Small intestine (tissue), 7 donors: ENCODE results near the gene AKR7A2. TPM values are rescaled to one million over a fixed set of nuclear protein-coding genes. Genes with fewer than 3 reads are reported as not detected.

ENCODE experiments used
- DNase-seq, 2 donors: peaks; one replicate each; pipeline versions ENCODE4 v3.0.0 to v3.0.0-alpha.2; 2013
- FAIRE-seq: peaks from 2 replicates; lab custom pipeline; 2012; peaks lifted over from hg19 to GRCh38; lab: Jason Lieb, UNC
- H3K27ac ChIP-seq, 3 donors: one replicate each; pipeline ENCODE4 v1.5.1; 2013; ENCODE audit warnings: low read length in 2 of 3, mild to moderate bottlenecking in 2 of 3, control low read depth in 1 of 3, inconsistent platforms in 1 of 3, low read depth in 1 of 3, moderate library complexity in 1 of 3
- H3K27me3 ChIP-seq, 3 donors: one replicate each; pipeline ENCODE4 v1.6.1; 2013; ENCODE audit warnings: low read length in 3 of 3, inconsistent platforms in 1 of 3; ENCODE audit not compliant: control insufficient read depth in 3 of 3, insufficient read depth in 3 of 3
- H3K36me3 ChIP-seq, 3 donors: one replicate each; pipeline ENCODE4 v1.6.1; 2013; ENCODE audit warnings: low read length in 3 of 3, inconsistent platforms in 1 of 3, low read depth in 1 of 3, mild to moderate bottlenecking in 1 of 3, moderate library complexity in 1 of 3; ENCODE audit not compliant: control insufficient read depth in 3 of 3, insufficient read depth in 2 of 3
- H3K4me1 ChIP-seq, 3 donors: one replicate each; pipeline ENCODE4 v1.6.1; 2013; ENCODE audit warnings: low read length in 2 of 3, inconsistent platforms in 1 of 3, low read depth in 1 of 3, mild to moderate bottlenecking in 1 of 3, moderate library complexity in 1 of 3; ENCODE audit not compliant: control insufficient read depth in 3 of 3, insufficient read depth in 2 of 3
- H3K4me3 ChIP-seq, 3 donors: one replicate each; pipeline ENCODE4 v1.5.1; 2013; ENCODE audit warnings: low read length in 3 of 3, control low read depth in 1 of 3, inconsistent platforms in 1 of 3, low read depth in 1 of 3, mild to moderate bottlenecking in 1 of 3, moderate library complexity in 1 of 3
- H3K9me3 ChIP-seq, 2 donors: one replicate each; pipeline ENCODE4 v1.6.1; 2013; ENCODE audit warnings: low read depth in 1 of 2, low read length in 1 of 2; ENCODE audit not compliant: control insufficient read depth in 2 of 2, insufficient read depth in 1 of 2
- WGBS, 3 donors: extraction: QIAGEN DNeasy Blood & Tissue Kit; methylation state at CpG; one replicate each; pipeline ENCODE4 v1.1.7; 2013; 5-methylcytosine and 5-hydroxymethylcytosine counted together
- polyA plus RNA-seq, 4 donors: library from polyadenylated mRNA; stranded (reverse) in 3 of 4; unstranded in 1 of 4; fragments of 200-250 nt in 3 of 4; fragments of 120-200 nt in 1 of 4; gene quantifications; one replicate each; pipeline versions ENCODE4 v1.2.1 to v1.2.3, GENCODE V29; 2013
- donor health status: healthy with polysubstance abuse.
- donor health status: control.
- donor health status: control.
- donor health status: Bipolar disorder and iron deficiency.
- donor health status: healthy.

AKR7A2 gene
- polyA plus RNA-seq, 4 donors, result 73.2 to 153 (median 119) TPM

- 87 to 88% (median 87%) methylated on average over 30 to 33 of the region's 33 CpGs for WGBS, 3 donors
- FAIRE-seq, result no peak
- no peak for DNase-seq
Observed at GRCh38 chr1:19342894-19343616, 31.1 kb upstream of the AKR7A2 start.

GRCh38 chr1:19342062-19342750 is 30.3 kb upstream of the AKR7A2 start:
- no peaks in the 10 kb centered on the region for H3K9me3 ChIP-seq
- whole genome bisulfite sequencing, 3 donors, result 86 to 94% (median 93%) methylated on average over 27 of the region's 27 CpGs
- no peaks in the 10 kb centered on the region for H3K27me3 ChIP-seq
- H3K4me3 ChIP-seq, result no peak overlapping the region
- no peak overlapping the region for H3K27ac ChIP-seq
- DNase-seq, result no peak
- H3K36me3 ChIP-seq, result peaks cover 5 to 80% (median 13%) of the 10 kb centered on the region in 3 donors
- FAIRE-seq, result no peak
- peaks cover 0 to 5% (median 0%) of the 10 kb centered on the region in 3 donors for H3K4me1 ChIP-seq

More at GRCh38 chr1:19342894-19343616, 31.1 kb upstream of the AKR7A2 start:
- H3K27me3 ChIP-seq, result no peaks in the 10 kb centered on the region
- H3K27ac ChIP-seq, result no peak overlapping the region
- no peak overlapping the region for H3K4me3 ChIP-seq
- peaks cover 5 to 79% (median 13%) of the 10 kb centered on the region in 3 donors for H3K36me3 ChIP-seq
- no peaks in the 10 kb centered on the region for H3K9me3 ChIP-seq
- H3K4me1 ChIP-seq, result peaks cover 0 to 13% (median 0%) of the 10 kb centered on the region in 3 donors

- Histone ChIP-seq H3K27me3 (no peaks in the 10 kb centered on the region), H3K4me1 (peaks cover 0 to 3% (median 0%) of the 10 kb centered on the region in 3 donors), H3K4me3 (no peak overlapping the region), H3K27ac (no peak overlapping the region), H3K9me3 (no peaks in the 10 kb centered on the region), H3K36me3 (peaks cover 5 to 78% (median 13%) of the 10 kb centered on the region in 3 donors)
- peak; percentile 62 to 80 for DNase-seq
- no peak for FAIRE-seq
- WGBS, 3 donors, result 60 to 65% (median 65%) methylated on average over 24 to 25 of the region's 25 CpGs
Observed at GRCh38 chr1:19341201-19342061, 29.5 kb upstream of the AKR7A2 start.

- no peak for FAIRE-seq
- H3K9me3 ChIP-seq, result no peaks in the 10 kb centered on the region
- peaks cover 0 to 3% (median 0%) of the 10 kb centered on the region in 3 donors for H3K4me1 ChIP-seq
- H3K27me3 ChIP-seq, result no peaks in the 10 kb centered on the region
- H3K27ac ChIP-seq, result no peak overlapping the region
- H3K36me3 ChIP-seq, result peaks cover 5 to 78% (median 13%) of the 10 kb centered on the region in 3 donors
- H3K4me3 ChIP-seq, result no peak overlapping the region
- DNase-seq, result no peak
- WGBS, 3 donors, result 95 to 97% (median 96%) methylated on average over 14 of the region's 14 CpGs
Observed at GRCh38 chr1:19340387-19340937, 28.5 kb upstream of the AKR7A2 start.

GRCh38 chr1:19339214-19339861 is 27.4 kb upstream of the AKR7A2 start:
- 87 to 92% (median 92%) methylated on average over 19 of the region's 19 CpGs for WGBS, 3 donors
- H3K4me3 ChIP-seq, result no peak overlapping the region
- H3K9me3 ChIP-seq, result no peaks in the 10 kb centered on the region
- FAIRE-seq (no peak), DNase-seq (no peak)
- H3K4me1 ChIP-seq, result peaks cover 0 to 3% (median 0%) of the 10 kb centered on the region in 3 donors
- H3K27ac ChIP-seq, result no peak overlapping the region
- no peaks in the 10 kb centered on the region for H3K27me3 ChIP-seq
- peaks cover 5 to 69% (median 13%) of the 10 kb centered on the region in 3 donors for H3K36me3 ChIP-seq

- Histone ChIP-seq H3K36me3 (peaks cover 5 to 66% (median 13%) of the 10 kb centered on the region in 3 donors), H3K27me3 (no peaks in the 10 kb centered on the region), H3K27ac (peak overlapping the region in 1 of 3 donors; percentile 30), H3K4me1 (peaks cover 0 to 3% (median 0%) of the 10 kb centered on the region in 3 donors), H3K4me3 (peak overlapping the region in 1 of 3 donors; percentile 21), H3K9me3 (no peaks in the 10 kb centered on the region)
- DNase-seq (peak; percentile 55 to 82), FAIRE-seq (no peak)
- 63 to 75% (median 70%) methylated on average over 21 to 27 of the region's 27 CpGs for WGBS, 3 donors
Observed at GRCh38 chr1:19338323-19338762, 26.4 kb upstream of the AKR7A2 start.

GRCh38 chr1:19337289-19337688 is 25.3 kb upstream of the AKR7A2 start:
- FAIRE-seq (no peak), DNase-seq (no peak)
- Histone ChIP-seq H3K27me3 (no peaks in the 10 kb centered on the region), H3K4me1 (peaks cover 0 to 3% (median 0%) of the 10 kb centered on the region in 3 donors), H3K4me3 (no peak overlapping the region), H3K9me3 (no peaks in the 10 kb centered on the region), H3K36me3 (peaks cover 5 to 65% (median 7%) of the 10 kb centered on the region in 3 donors), H3K27ac (no peak overlapping the region)
- 87 to 92% (median 91%) methylated on average over 4 of the region's 4 CpGs for WGBS, 3 donors
